NB4 (cell line): ENCODE data around the gene SCN11A.

ENCODE experiments used
- DNase-seq: peaks from one replicate; pipeline ENCODE4 v3.0.0; 2010; ENCODE audit warnings: low read depth
- H3K4me3 ChIP-seq: one replicate; pipeline ENCODE4 v1.5.1; 2011; ENCODE audit warnings: mild to moderate bottlenecking, low read depth, low read length, moderate library complexity
- CTCF ChIP-seq: IDR thresholded peaks from one replicate; pipeline ENCODE4 v1.5.1; 2012; ENCODE audit warnings: low read depth, low read length
- MAX ChIP-seq: IDR thresholded peaks from 2 replicates; pipeline ENCODE4 v1.6.1; 2011; ENCODE audit warnings: low read depth, low read length
- MYC ChIP-seq: IDR thresholded peaks from 2 replicates; pipeline ENCODE4 v1.6.1; 2011; ENCODE audit warnings: low read depth, low read length
- POLR2A ChIP-seq: IDR thresholded peaks from 2 replicates; pipeline ENCODE4 v1.6.1; 2011; ENCODE audit warnings: mild to moderate bottlenecking; ENCODE audit not compliant: insufficient read length; ENCODE audit errors: extremely low read depth

SCN11A gene

GRCh38 chr3:39090922-39091321, 39.2 kb upstream of the SCN11A start:
- no peak for TF ChIP-seq CTCF
- no peak for TF ChIP-seq MYC
- TF ChIP-seq POLR2A: no peak
- no peak for TF ChIP-seq MAX
- DNase-seq: no peak
- H3K4me3 ChIP-seq: no peak overlapping the region

- no peak for DNase-seq
- no peak for TF ChIP-seq MYC
- no peak for TF ChIP-seq POLR2A
- TF ChIP-seq MAX: no peak
- TF ChIP-seq CTCF: no peak
- no peak overlapping the region for H3K4me3 ChIP-seq
These were observed 37.1 kb upstream of the SCN11A start for GRCh38 chr3:39088889-39089288.

- H3K4me3 ChIP-seq: no peak overlapping the region
- TF ChIP-seq MYC (no peak), MAX (no peak), CTCF (no peak), POLR2A (no peak)
- no peak for DNase-seq
These were observed 36.7 kb upstream of the SCN11A start for GRCh38 chr3:39088456-39088855.

- no peak overlapping the region for H3K4me3 ChIP-seq
- TF ChIP-seq MAX (no peak), CTCF (no peak), MYC (no peak), POLR2A (no peak)
- no peak for DNase-seq
These were observed 34.4 kb upstream of the SCN11A start for GRCh38 chr3:39086144-39086543.

GRCh38 chr3:39082666-39083313, 31.0 kb upstream of the SCN11A start:
- H3K4me3 ChIP-seq: no peak overlapping the region
- TF ChIP-seq CTCF (no peak), MAX (no peak), POLR2A (no peak), MYC (no peak)
- peak; percentile 41 for DNase-seq

- DNase-seq: no peak
- no peak overlapping the region for H3K4me3 ChIP-seq
- TF ChIP-seq CTCF (no peak), MYC (no peak), MAX (no peak), POLR2A (no peak)
These were observed 28.3 kb upstream of the SCN11A start for GRCh38 chr3:39080026-39080425.
